SU-DHL-6 (cell line): ENCODE data around the gene RBMS2.
A peak's percentile ranks its signal among the peaks of the same experiment; 100 is the strongest.

ENCODE experiments used
- H2AFZ ChIP-seq: fragments of 200-600 bp; sonication (generic); 2 replicates; pipeline ENCODE4 v1.6.1; 2014; ENCODE audit warnings: low read depth, mild to moderate bottlenecking, moderate library complexity, mixed read lengths, antibody characterized with exemption, low read length; ENCODE audit not compliant: severe bottlenecking
- H3F3A ChIP-seq: fragments of 200-600 bp; shearing (Covaris generic); 2 replicates; pipeline ENCODE4 v1.6.0; 2016; ENCODE audit warnings: antibody characterized with exemption, mild to moderate bottlenecking; ENCODE audit not compliant: insufficient read depth
- H3K27ac ChIP-seq: fragments of 200-600 bp; sonication (generic); 2 replicates; pipeline ENCODE4 v1.5.1; 2016; ENCODE audit warnings: low read depth, mild to moderate bottlenecking, low read length, moderate library complexity, mixed read lengths
- H3K27me3 ChIP-seq: fragments of 200-600 bp; sonication (generic), shearing (Covaris generic); 2 replicates; pipeline ENCODE4 v1.6.0; 2014; ENCODE audit warnings: mild to moderate bottlenecking, low read length
- H3K36me3 ChIP-seq: fragments of 200-600 bp; sonication (generic); 2 replicates; pipeline ENCODE4 v1.6.1; 2014; ENCODE audit warnings: mild to moderate bottlenecking, low read length, mixed read lengths
- H3K4me2 ChIP-seq: fragments of 300-600, 200-600 bp; shearing (Covaris generic), sonication (generic); 2 replicates; pipeline ENCODE4 v1.6.0; 2014; ENCODE audit warnings: low read length, low read depth, mild to moderate bottlenecking; ENCODE audit not compliant: poor library complexity, severe bottlenecking
- H3K4me3 ChIP-seq: fragments of 200-600 bp; sonication (generic); 2 replicates; pipeline ENCODE4 v1.5.1; 2014; ENCODE audit warnings: antibody characterized with exemption, low read length, mild to moderate bottlenecking, mixed read lengths; ENCODE audit not compliant: insufficient read depth, poor library complexity, severe bottlenecking
- H3K79me2 ChIP-seq: fragments of 200-600 bp; sonication (generic); 2 replicates; pipeline ENCODE4 v1.6.1; 2014; ENCODE audit warnings: mild to moderate bottlenecking, low read length, moderate library complexity; ENCODE audit not compliant: insufficient read depth
- H3K9ac ChIP-seq: fragments of 200-600 bp; sonication (generic); 2 replicates; pipeline ENCODE4 v1.7.0; 2014; ENCODE audit warnings: mild to moderate bottlenecking, low read length
- H3K9me2 ChIP-seq: fragments of 200-600 bp; sonication (generic); replicated peaks from 2 replicates; pipeline ENCODE4 v1.6.1; 2014; ENCODE audit warnings: low read length; ENCODE audit not compliant: insufficient read depth
- H3K9me3 ChIP-seq: fragments of 200-600 bp; sonication (generic); 2 replicates; pipeline ENCODE4 v1.6.1; 2014; ENCODE audit warnings: low read length, mixed read lengths; ENCODE audit not compliant: insufficient read depth
- H4K20me1 ChIP-seq: fragments of 200-600 bp; sonication (generic); 2 replicates; pipeline ENCODE4 v1.6.1; 2014; ENCODE audit warnings: low read depth, mild to moderate bottlenecking, antibody characterized with exemption, low read length, moderate library complexity, mixed read lengths
- CTCF ChIP-seq: fragments of 200-600 bp; sonication (generic); IDR thresholded peaks from one replicate; pipeline ENCODE4 v1.5.1; 2017; ENCODE audit warnings: antibody characterized with exemption, mild to moderate bottlenecking, low read length, moderate library complexity; ENCODE audit not compliant: insufficient read depth, poor library complexity, severe bottlenecking
- EZH2phosphoT487 ChIP-seq: fragments of 200-600 bp; sonication (generic), shearing (Covaris generic); conservative IDR thresholded peaks from 2 replicates; pipeline ENCODE4 v1.6.1; 2018; ENCODE audit warnings: mild to moderate bottlenecking, antibody characterized with exemption, low read length, moderate library complexity, mixed read lengths

The RBMS2 gene

GRCh38 chr12:56630180-56630632, 108.6 kb downstream of the RBMS2 start, which contains the start of gene BAZ2A:
TSS of gene BAZ2A (minus strand) at chr12:56630326. CDS start at chr12:56617530, 12,796 bp downstream.
- Histone ChIP-seq H3K79me2 (peaks cover 53% of the 10 kb centered on the region), H3K4me3 (peak within 1 kb of the TSS; percentile 90), H3K9me2 (no peaks in the 10 kb centered on the region), H3K9me3 (no peaks in the 10 kb centered on the region), H3K27me3 (no peaks in the 10 kb centered on the region), H3K36me3 (no peaks in the 10 kb centered on the region), H3K4me2 (peak within 1 kb of the TSS; percentile 84), H4K20me1 (no peaks in the 10 kb centered on the region), H3K9ac (peak within 1 kb of the TSS; percentile 92), H3F3A (no peaks in the 10 kb centered on the region; the same call in 1 of the 2 replicates), H2AFZ (peak within 1 kb of the TSS; percentile 39), H3K27ac (peak within 1 kb of the TSS; percentile 47)
- TF ChIP-seq EZH2phosphoT487 (no peak), CTCF (no peak)

- TF ChIP-seq EZH2phosphoT487 (no peak), CTCF (no peak)
- H3K36me3 ChIP-seq, result no peaks in the 10 kb centered on the region
- peaks cover 42% of the 10 kb centered on the region for H3K79me2 ChIP-seq
- no peaks in the 10 kb centered on the region for H3K9me2 ChIP-seq
- H3K27ac ChIP-seq, result peak overlapping the region; percentile 48
- H3K4me2 ChIP-seq, result peak overlapping the region; percentile 59
- peak overlapping the region; percentile 18 for H3K4me3 ChIP-seq
- no peak overlapping the region for H2AFZ ChIP-seq
- H4K20me1 ChIP-seq, result no peaks in the 10 kb centered on the region
- peak overlapping the region; percentile 24; the same call in 1 of the 2 replicates for H3K9ac ChIP-seq
- no peaks in the 10 kb centered on the region for H3K27me3 ChIP-seq
- peaks cover 10% of the 10 kb centered on the region for H3F3A ChIP-seq
- no peaks in the 10 kb centered on the region for H3K9me3 ChIP-seq
Measured at GRCh38 chr12:56631790-56632700, 110.4 kb downstream of the RBMS2 start.

DNA sequence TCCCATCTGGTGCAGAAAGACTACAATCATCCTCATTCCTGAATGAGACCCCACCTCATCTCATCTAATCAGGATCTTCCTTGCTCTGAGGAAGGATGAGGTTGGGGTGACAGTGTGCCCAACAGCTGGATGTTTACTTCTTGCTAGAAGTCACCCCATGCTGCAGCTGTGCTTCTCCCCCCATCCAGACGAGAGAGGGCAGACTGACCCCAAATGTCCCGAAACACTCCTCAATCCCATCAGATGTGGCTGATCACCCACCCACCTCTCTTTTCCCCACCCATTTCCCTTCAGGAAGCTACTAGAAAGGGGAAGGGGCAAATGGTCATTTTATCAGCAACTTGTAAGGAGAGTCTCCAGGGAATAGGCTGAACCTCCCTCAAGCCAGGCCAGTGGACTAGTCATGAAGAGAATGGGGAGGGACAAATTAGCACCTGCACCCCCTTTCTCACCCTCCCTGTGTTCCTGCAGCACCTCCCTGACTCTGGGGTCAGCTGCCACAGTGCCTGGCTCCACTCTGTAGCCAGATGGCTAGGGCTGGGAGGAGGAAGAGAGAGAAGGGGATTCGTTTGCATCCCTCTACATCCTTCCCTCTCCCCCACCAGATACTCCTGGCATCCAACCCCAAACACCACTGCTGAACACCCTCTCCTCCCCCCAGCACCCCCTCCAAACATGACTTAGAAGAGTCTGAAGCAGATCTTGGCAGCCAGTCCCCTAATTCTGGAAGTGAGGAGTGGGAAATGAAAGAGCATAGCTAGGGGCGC, 111.3 kb downstream of the RBMS2 start:
- Histone ChIP-seq H3K9me3 (no peaks in the 10 kb centered on the region), H3K79me2 (peaks cover 34% of the 10 kb centered on the region), H3K27me3 (no peaks in the 10 kb centered on the region), H3F3A (peaks cover 18% of the 10 kb centered on the region), H3K9ac (peak overlapping the region; percentile 24; the same call in 1 of the 2 replicates), H2AFZ (no peak overlapping the region), H3K4me2 (peak overlapping the region; percentile 59), H3K9me2 (no peaks in the 10 kb centered on the region), H3K4me3 (peak overlapping the region; percentile 18), H3K36me3 (peaks cover 5% of the 10 kb centered on the region), H4K20me1 (no peaks in the 10 kb centered on the region), H3K27ac (no peak overlapping the region)
- no peak for TF ChIP-seq EZH2phosphoT487
- no peak for TF ChIP-seq CTCF
